GM12865 (cell line): ENCODE measurements around the gene GP2.
"Not testable (repeated sequence)": the region's sequence is repeated elsewhere in the genome, so short reads cannot be mapped to it uniquely, and the experiment has no call there.

ENCODE experiments used
- DNase-seq: peaks from one replicate; pipeline ENCODE4 v3.0.0; 2010; ENCODE audit warnings: low read depth
- H3K4me3 ChIP-seq: 2 replicates; pipeline ENCODE4 v1.5.1; 2011; ENCODE audit warnings: mild to moderate bottlenecking, low read depth, low read length, control low read depth
- CTCF ChIP-seq: IDR thresholded peaks from 2 replicates; pipeline ENCODE4 v1.5.1; 2011; ENCODE audit warnings: low read length, control low read depth, low read depth, inconsistent platforms; ENCODE audit not compliant: insufficient read depth; ENCODE audit errors: missing control alignments

Gene GP2

GRCh38 chr16:20314575-20314974, 12.7 kb downstream of the GP2 start:
- DNase-seq = no peak
- H3K4me3 ChIP-seq = no peak overlapping the region
- no peak for TF ChIP-seq CTCF

DNA sequence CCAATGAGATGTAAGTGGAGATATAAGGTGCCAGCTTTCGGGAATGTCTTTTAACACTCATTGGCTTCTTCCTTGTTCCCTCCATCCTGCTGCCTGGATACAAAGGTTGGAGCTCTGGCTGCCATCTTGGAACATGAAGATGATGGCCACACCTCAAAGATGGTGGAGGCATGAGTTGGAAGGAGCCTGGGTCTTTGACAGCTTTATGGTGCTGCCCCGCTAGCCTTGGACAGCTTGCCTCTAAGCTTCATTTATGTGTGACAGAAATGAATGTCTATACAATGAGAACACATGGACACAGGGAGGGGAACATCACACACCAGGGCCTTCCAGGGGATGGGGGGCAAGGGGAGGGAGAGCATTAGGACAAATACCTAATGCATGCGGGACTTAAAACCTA, 13.6 kb downstream of the GP2 start:
- H3K4me3 ChIP-seq = no peak overlapping the region
- no peak for DNase-seq
- TF ChIP-seq CTCF = no peak

DNA sequence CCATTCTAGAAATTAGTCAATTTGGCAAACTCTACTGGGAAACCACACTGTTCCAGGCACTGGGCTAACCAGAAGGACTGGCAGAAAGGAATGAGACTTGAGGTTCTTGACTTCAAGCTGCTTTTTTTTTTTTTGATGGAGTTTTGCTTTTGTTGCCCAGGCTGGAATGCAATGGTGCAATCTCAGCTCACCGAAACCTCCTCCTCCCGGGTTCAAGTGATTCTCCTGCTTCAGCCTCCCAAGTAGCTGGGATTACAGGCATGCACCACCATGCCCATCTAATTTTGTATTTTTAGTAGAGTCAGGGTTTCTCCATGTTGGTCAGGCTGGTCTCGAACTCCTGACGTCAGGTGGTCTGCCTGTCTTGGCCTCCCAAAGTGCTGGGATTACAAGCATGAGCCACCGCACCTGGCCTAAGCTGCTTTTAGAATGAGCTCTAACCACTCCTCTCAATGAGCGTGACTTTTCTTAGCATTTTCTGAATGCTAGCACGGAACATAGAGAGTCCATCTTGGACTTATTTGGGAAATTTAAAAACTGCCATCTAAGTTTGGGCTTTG, 14.7 kb downstream of the GP2 start:
- DNase-seq = not testable (repeated sequence)

DNA sequence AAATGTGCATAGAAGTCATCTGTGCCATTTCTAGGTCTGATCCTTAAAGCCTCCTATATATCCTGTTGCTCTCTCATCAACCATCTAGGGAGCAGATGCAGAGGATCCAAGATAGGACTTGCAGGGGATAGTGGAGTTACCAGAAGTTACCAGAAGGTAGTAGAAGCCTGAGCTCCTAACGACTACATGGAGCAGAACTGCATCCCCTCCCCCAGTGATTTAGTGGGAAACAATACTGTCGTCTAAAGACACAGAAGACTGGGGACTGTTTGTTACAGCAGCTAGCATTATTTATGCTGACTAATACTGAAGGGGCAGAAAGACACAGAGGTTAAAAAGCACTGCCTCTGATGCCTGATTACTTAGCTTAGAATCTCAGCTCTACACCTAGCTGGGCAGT, 15.8 kb downstream of the GP2 start:
- no peak overlapping the region for H3K4me3 ChIP-seq
- no peak for TF ChIP-seq CTCF
- DNase-seq = no peak

More for the DNA sequence above, 14.7 kb downstream of the GP2 start:
- H3K4me3 ChIP-seq = not testable (repeated sequence)

- no peak overlapping the region for H3K4me3 ChIP-seq
- TF ChIP-seq CTCF = no peak
- no peak for DNase-seq
These were observed 16.6 kb downstream of the GP2 start for GRCh38 chr16:20310421-20311395.

- H3K4me3 ChIP-seq = no peak overlapping the region
- no peak for TF ChIP-seq CTCF
- no peak for DNase-seq
These were observed 17.5 kb downstream of the GP2 start for GRCh38 chr16:20309786-20310185.

DNA sequence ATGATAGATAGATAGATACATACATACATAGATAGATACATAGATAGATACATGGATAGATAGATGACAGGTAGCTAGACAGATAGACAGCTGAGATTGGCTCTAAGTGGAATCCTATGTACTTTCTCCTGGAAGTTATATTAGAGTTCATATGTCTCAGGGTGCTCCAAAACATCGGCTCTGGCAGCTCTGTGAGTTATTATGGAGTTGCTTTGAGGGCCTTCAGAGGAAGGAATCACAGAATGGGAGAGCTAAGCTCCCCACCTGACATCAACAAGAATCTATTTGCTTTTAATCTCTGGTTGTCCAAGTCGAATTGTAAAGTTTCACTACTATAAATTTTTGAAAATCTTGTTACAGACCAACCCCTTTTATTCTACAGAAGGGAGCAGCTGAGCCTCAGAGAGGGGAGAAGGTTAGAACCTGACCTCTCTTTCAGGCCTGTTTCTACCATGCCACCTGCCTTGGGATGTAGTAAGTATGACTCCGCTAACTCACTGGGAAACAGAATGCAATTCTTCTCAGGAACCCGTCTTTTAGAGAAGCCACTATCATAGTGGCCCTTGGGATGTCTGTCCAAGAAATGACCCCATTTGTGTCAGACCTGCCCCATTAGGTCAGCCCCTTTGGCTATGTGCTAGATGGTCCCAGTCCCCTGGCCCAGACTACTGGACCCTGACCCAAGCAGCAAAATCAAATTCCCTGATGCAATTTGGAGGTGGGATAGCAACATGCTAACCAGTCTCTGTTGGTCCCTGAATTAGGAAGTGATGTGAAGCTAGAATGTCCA, 18.3 kb downstream of the GP2 start:
- no peak overlapping the region for H3K4me3 ChIP-seq
- DNase-seq = no peak
- TF ChIP-seq CTCF = no peak
